Trophoblast cell (in vitro differentiated cells and primary cell): ENCODE results near the gene OGFR.

ENCODE experiments used
- DNase-seq, 2 donors: peaks; one replicate each; pipeline ENCODE4 v3.0.0-alpha.2; 2016
- H2AFZ ChIP-seq: 2 replicates; pipeline ENCODE4 v1.6.1; 2013; ENCODE audit warnings: low read length, moderate library complexity, mild to moderate bottlenecking; ENCODE audit not compliant: insufficient read depth, poor library complexity
- H2AK5ac ChIP-seq: 2 replicates; pipeline ENCODE4 v1.6.1; 2013; ENCODE audit warnings: mild to moderate bottlenecking, low read length
- H2BK120ac ChIP-seq: 2 replicates; pipeline ENCODE4 v1.6.1; 2013; ENCODE audit warnings: low read length, mild to moderate bottlenecking, moderate library complexity; ENCODE audit not compliant: insufficient read depth, poor library complexity
- H2BK12ac ChIP-seq: 2 replicates; pipeline ENCODE4 v1.6.1; 2013; ENCODE audit warnings: mild to moderate bottlenecking, low read length, moderate library complexity
- H2BK5ac ChIP-seq: 2 replicates; pipeline ENCODE4 v1.6.1; 2013; ENCODE audit warnings: low read length, low read depth, moderate library complexity, mild to moderate bottlenecking; ENCODE audit not compliant: poor library complexity
- H3K14ac ChIP-seq: 2 replicates; pipeline ENCODE4 v1.6.1; 2013; ENCODE audit warnings: mild to moderate bottlenecking, low read length
- H3K18ac ChIP-seq: 2 replicates; pipeline ENCODE4 v1.6.1; 2013; ENCODE audit warnings: mild to moderate bottlenecking, low read length
- H3K23ac ChIP-seq: 2 replicates; pipeline ENCODE4 v1.6.1; 2013; ENCODE audit warnings: low read length
- H3K27ac ChIP-seq: 2 replicates; pipeline ENCODE4 v1.5.1; 2013; ENCODE audit warnings: low read depth, mild to moderate bottlenecking, inconsistent platforms, low read length, moderate library complexity
- H3K27me3 ChIP-seq: 2 replicates; pipeline ENCODE4 v1.6.1; 2013; ENCODE audit warnings: inconsistent platforms, mild to moderate bottlenecking, low read length, moderate library complexity; ENCODE audit not compliant: insufficient read depth
- H3K36me3 ChIP-seq, 2 experiments: 1 replicate in 1 of 2; 2 replicates in 1 of 2; pipeline ENCODE4 v1.6.1; 2013; ENCODE audit warnings: low read length in 2 of 2, mild to moderate bottlenecking in 2 of 2, moderate library complexity in 1 of 2; ENCODE audit not compliant: insufficient read depth in 2 of 2, control insufficient read depth in 1 of 2
- H3K4ac ChIP-seq: 2 replicates; pipeline ENCODE4 v1.6.1; 2013; ENCODE audit warnings: low read depth, mild to moderate bottlenecking, low read length, moderate library complexity
- H3K4me1 ChIP-seq, 2 experiments: 1 replicate in 1 of 2; 2 replicates in 1 of 2; pipeline ENCODE4 v1.6.1; 2013; ENCODE audit warnings: low read length in 2 of 2, mild to moderate bottlenecking in 2 of 2, moderate library complexity in 1 of 2; ENCODE audit not compliant: insufficient read depth in 2 of 2, control insufficient read depth in 1 of 2
- H3K4me2 ChIP-seq: 2 replicates; pipeline ENCODE4 v1.6.1; 2013; ENCODE audit warnings: inconsistent platforms, mild to moderate bottlenecking, low read length, moderate library complexity
- H3K4me3 ChIP-seq: 2 replicates; pipeline ENCODE4 v1.5.1; 2013; ENCODE audit warnings: mild to moderate bottlenecking, low read depth, low read length, inconsistent platforms
- H3K79me1 ChIP-seq: one replicate; pipeline ENCODE4 v1.6.1; 2013; ENCODE audit warnings: low read length
- H3K79me2 ChIP-seq: 2 replicates; pipeline ENCODE4 v1.6.1; 2013; ENCODE audit warnings: low read length, mild to moderate bottlenecking; ENCODE audit not compliant: control insufficient read depth, insufficient read depth, poor library complexity
- H3K9ac ChIP-seq: 2 replicates; pipeline ENCODE4 v1.6.1; 2013; ENCODE audit warnings: mild to moderate bottlenecking, low read length
- H3K9me3 ChIP-seq: 2 replicates; pipeline ENCODE4 v1.6.1; 2013; ENCODE audit warnings: low read depth, mild to moderate bottlenecking, control low read depth, inconsistent platforms, low read length; ENCODE audit not compliant: insufficient read depth
- H4K12ac ChIP-seq: 2 replicates; pipeline ENCODE4 v1.6.1; 2013; ENCODE audit warnings: low read depth, mild to moderate bottlenecking, low read length, moderate library complexity
- H4K8ac ChIP-seq: 2 replicates; pipeline ENCODE4 v1.6.1; 2013; ENCODE audit warnings: low read depth, mild to moderate bottlenecking, low read length, moderate library complexity
- H4K91ac ChIP-seq: one replicate; pipeline ENCODE4 v1.6.1; 2013; ENCODE audit warnings: low read depth, mild to moderate bottlenecking, low read length, moderate library complexity
- WGBS: extraction: QIAGEN DNeasy Blood & Tissue Kit; methylation state at CpG from one replicate; pipeline ENCODE4 v1.1.7; 2013; ENCODE audit warnings: missing lambda C conversion rate; ENCODE audit not compliant: insufficient read length, insufficient coverage; ENCODE audit errors: extremely low coverage; 5-methylcytosine and 5-hydroxymethylcytosine counted together

Gene OGFR

DNA sequence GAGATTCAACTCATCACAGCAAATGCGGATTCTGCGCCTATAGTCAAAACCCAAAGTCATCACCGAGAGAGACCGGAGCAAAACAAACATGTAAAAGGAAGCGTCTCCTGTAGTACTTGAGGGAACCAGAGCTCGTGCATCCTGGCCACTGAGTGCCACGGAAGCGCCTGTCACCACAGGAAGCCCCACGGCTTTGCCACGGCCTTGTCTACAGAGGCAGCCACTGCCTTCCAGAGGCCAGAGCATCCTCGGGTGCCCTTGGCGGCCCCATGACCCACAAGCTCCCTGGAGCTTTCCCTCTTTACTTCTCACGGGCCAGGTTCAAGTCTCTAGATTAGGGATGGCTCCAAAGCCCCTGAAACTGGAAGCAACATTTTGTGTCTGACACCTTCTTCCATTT lies 49.5 kb downstream of the OGFR start:
- H3K9ac ChIP-seq: no peak overlapping the region
- H3K23ac ChIP-seq: no peak overlapping the region
- H3K14ac ChIP-seq: no peak overlapping the region
- H3K4me3 ChIP-seq: no peak overlapping the region
- WGBS: no CpG with 5 or more reads among the region's 13 CpGs
- DNase-seq: no peak
- H4K12ac ChIP-seq: no peak overlapping the region
- no peak overlapping the region for H4K91ac ChIP-seq
- no peak overlapping the region for H4K8ac ChIP-seq
- H3K27ac ChIP-seq: no peak overlapping the region
- no peaks in the 10 kb centered on the region for H3K4me1 ChIP-seq
- H3K79me1 ChIP-seq: no peaks in the 10 kb centered on the region
- no peak overlapping the region for H3K4me2 ChIP-seq
- H3K79me2 ChIP-seq: no peaks in the 10 kb centered on the region
- no peaks in the 10 kb centered on the region for H3K27me3 ChIP-seq
- H3K36me3 ChIP-seq: peaks cover 17 to 18% of the 10 kb centered on the region in 2 experiments
- H3K9me3 ChIP-seq: peaks cover 1% of the 10 kb centered on the region
- no peak overlapping the region for H3K4ac ChIP-seq
- H2BK12ac ChIP-seq: no peak overlapping the region
- no peak overlapping the region for H2BK5ac ChIP-seq
- H2AK5ac ChIP-seq: no peak overlapping the region
- H2AFZ ChIP-seq: no peak overlapping the region
- no peak overlapping the region for H2BK120ac ChIP-seq
- H3K18ac ChIP-seq: no peak overlapping the region

DNA sequence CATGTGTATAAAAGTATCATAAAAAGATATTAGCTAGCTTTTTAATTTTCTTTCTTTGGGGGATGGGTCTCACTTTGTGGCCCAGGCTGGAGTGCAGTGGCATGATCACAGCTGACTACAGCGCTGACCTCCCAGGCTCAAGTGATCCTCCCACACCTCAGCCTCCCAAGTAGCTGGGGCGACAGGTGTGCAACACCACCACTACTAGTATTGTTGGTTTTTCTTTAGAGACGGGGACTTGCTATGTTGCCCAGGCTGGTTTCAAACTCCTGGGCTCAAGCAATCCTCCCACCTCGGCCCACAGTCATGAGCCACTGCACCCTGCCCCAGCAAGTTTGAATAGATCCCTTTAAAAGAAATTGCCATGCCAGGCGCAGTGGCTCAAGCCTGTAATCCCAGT lies 50.5 kb downstream of the OGFR start:
- H3K79me1 ChIP-seq: no peaks in the 10 kb centered on the region
- peaks cover 0 to under 1% of the 10 kb centered on the region in 2 experiments for H3K4me1 ChIP-seq
- no peaks in the 10 kb centered on the region for H3K79me2 ChIP-seq
- no peak overlapping the region for H3K4me3 ChIP-seq
- no peak overlapping the region for H3K18ac ChIP-seq
- H2BK120ac ChIP-seq: no peak overlapping the region
- no peak overlapping the region for H3K4ac ChIP-seq
- no peak overlapping the region for H3K14ac ChIP-seq
- no peak overlapping the region for H3K23ac ChIP-seq
- no peak overlapping the region for H3K9ac ChIP-seq
- no CpG with 5 or more reads among the region's 5 CpGs for WGBS
- H4K8ac ChIP-seq: no peak overlapping the region
- H4K12ac ChIP-seq: no peak overlapping the region
- H2AK5ac ChIP-seq: no peak overlapping the region
- H3K27ac ChIP-seq: no peak overlapping the region
- no peak overlapping the region for H4K91ac ChIP-seq
- peaks cover 1% of the 10 kb centered on the region for H3K9me3 ChIP-seq
- H3K36me3 ChIP-seq: peaks cover 17 to 18% of the 10 kb centered on the region in 2 experiments
- H2BK5ac ChIP-seq: no peak overlapping the region
- DNase-seq: no peak
- no peak overlapping the region for H2AFZ ChIP-seq
- H3K4me2 ChIP-seq: no peak overlapping the region
- H2BK12ac ChIP-seq: no peak overlapping the region
- peaks cover under 1% of the 10 kb centered on the region for H3K27me3 ChIP-seq

DNA sequence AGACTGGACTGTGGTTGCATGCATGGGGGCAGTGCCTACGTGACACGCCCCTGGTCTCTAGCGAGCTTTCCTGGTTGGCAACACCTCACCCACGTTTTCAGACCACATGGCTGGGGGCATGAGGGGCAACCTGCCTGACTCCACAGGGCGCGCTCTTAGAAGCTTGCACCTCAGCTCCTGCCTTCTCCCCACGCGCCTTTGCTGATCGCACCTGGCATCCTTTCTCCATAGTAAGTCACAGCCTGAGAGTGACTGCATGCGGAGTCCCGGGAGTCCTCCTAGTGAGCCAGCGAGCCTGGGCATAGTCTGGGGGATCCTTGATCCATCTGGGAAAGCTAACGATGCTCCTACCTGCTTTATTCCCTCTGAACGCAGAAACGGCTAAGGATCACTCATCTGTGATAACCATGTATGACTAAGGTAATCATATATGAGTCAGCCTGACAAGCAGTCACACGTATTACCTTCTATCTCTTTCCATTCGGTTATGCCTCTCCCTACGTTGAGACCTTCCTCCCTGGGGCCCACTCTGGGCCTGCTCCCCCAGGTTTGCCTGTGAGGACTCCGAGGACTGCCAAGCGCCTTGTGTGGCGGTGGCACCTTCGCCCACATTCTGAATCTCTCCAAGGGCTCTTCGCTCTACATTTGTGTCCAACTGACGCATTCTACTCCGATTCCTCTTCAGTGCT lies 52.4 kb downstream of the OGFR start:
- no peak overlapping the region for H3K18ac ChIP-seq
- H3K36me3 ChIP-seq: peaks cover 16 to 18% of the 10 kb centered on the region in 2 experiments
- no peak overlapping the region for H3K4ac ChIP-seq
- no peak overlapping the region for H4K8ac ChIP-seq
- H3K9me3 ChIP-seq: peaks cover 1% of the 10 kb centered on the region
- no peak overlapping the region for H3K9ac ChIP-seq
- H2BK5ac ChIP-seq: no peak overlapping the region
- no peak overlapping the region for H3K23ac ChIP-seq
- H3K27me3 ChIP-seq: peaks cover 12% of the 10 kb centered on the region
- H4K12ac ChIP-seq: no peak overlapping the region
- H4K91ac ChIP-seq: no peak overlapping the region
- H3K4me1 ChIP-seq: peaks cover 5 to 8% of the 10 kb centered on the region in 2 experiments
- no CpG with 5 or more reads among the region's 25 CpGs for WGBS
- peaks cover 3% of the 10 kb centered on the region for H3K79me2 ChIP-seq
- no peak overlapping the region for H3K4me3 ChIP-seq
- no peak overlapping the region for H2BK12ac ChIP-seq
- no peak for DNase-seq
- peaks cover 4% of the 10 kb centered on the region for H3K79me1 ChIP-seq
- no peak overlapping the region for H2AK5ac ChIP-seq
- no peak overlapping the region for H3K14ac ChIP-seq
- no peak overlapping the region for H2AFZ ChIP-seq
- no peak overlapping the region for H3K27ac ChIP-seq
- H2BK120ac ChIP-seq: no peak overlapping the region
- H3K4me2 ChIP-seq: no peak overlapping the region

DNA sequence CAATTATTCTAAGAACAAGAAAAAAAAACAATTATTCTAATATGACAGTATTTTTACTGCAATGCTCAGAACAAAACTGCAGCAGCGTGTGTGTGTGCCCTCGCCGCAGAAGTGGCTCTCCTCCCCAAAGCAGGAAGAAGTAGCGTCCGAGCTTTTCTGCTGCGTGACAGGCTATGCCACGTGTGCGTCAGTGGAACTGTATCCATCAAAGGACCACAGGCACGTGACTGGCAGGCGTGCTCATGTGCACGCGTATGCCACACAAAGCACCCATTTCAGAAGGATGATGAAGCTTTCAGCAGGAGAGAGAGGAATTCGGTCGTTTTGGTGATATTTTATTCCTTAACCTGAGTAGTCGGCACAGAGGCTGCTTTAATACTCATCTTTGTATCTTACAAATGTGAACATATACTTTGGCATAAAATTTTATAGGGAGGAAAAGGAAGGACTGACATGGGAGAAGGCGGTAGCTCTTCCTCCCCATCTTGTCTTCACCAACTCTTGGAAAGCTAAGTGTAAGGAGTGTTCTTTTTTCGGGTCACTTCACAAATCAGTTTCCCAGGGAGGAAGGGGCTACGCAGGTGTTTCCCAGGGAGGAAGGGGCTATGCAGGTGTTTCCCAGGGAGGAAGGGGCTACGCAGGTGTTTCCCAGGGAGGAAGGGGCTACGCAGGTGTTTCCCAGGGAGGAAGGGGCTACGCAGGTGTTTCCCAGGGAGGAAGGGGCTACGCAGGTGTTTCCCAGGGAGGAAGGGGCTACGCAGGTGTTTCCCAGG lies 53.6 kb downstream of the OGFR start:
- peaks cover 3% of the 10 kb centered on the region for H3K79me2 ChIP-seq
- no peak overlapping the region for H2BK5ac ChIP-seq
- H2BK12ac ChIP-seq: no peak overlapping the region
- WGBS: no CpG with 5 or more reads among the region's 23 CpGs
- no peak overlapping the region for H3K18ac ChIP-seq
- peaks cover 4% of the 10 kb centered on the region for H3K79me1 ChIP-seq
- H3K4me2 ChIP-seq: no peak overlapping the region
- H3K14ac ChIP-seq: no peak overlapping the region
- no peak overlapping the region for H2AK5ac ChIP-seq
- peaks cover 1% of the 10 kb centered on the region for H3K9me3 ChIP-seq
- no peak overlapping the region for H4K91ac ChIP-seq
- no peak overlapping the region for H3K27ac ChIP-seq
- H3K9ac ChIP-seq: no peak overlapping the region
- DNase-seq: no peak
- no peak overlapping the region for H3K4ac ChIP-seq
- no peak overlapping the region for H2AFZ ChIP-seq
- no peak overlapping the region for H4K8ac ChIP-seq
- H4K12ac ChIP-seq: no peak overlapping the region
- H3K36me3 ChIP-seq: peaks cover 10 to 12% of the 10 kb centered on the region in 2 experiments
- peaks cover 12% of the 10 kb centered on the region for H3K27me3 ChIP-seq
- H3K4me3 ChIP-seq: peak overlapping the region; percentile 37
- peaks cover 5 to 11% of the 10 kb centered on the region in 2 experiments for H3K4me1 ChIP-seq
- H2BK120ac ChIP-seq: no peak overlapping the region
- no peak overlapping the region for H3K23ac ChIP-seq
